HG03064 (cell line): Measurements from ENCODE around the gene RABL6.

ENCODE experiments used
- ATAC-seq: cut with Tn5 transposase; IDR thresholded peaks from one replicate; pipeline ENCODE4 v1.9.1; 2021; ENCODE audit warnings: low read depth; ENCODE audit not compliant: unreplicated experiment

Gene RABL6

GRCh38 chr9:136814725-136815421 is 7.1 kb downstream of the RABL6 start:
- ATAC-seq, result no peak

GRCh38 chr9:136815422-136815782 is 7.7 kb downstream of the RABL6 start:
- ATAC-seq, result no peak

DNA sequence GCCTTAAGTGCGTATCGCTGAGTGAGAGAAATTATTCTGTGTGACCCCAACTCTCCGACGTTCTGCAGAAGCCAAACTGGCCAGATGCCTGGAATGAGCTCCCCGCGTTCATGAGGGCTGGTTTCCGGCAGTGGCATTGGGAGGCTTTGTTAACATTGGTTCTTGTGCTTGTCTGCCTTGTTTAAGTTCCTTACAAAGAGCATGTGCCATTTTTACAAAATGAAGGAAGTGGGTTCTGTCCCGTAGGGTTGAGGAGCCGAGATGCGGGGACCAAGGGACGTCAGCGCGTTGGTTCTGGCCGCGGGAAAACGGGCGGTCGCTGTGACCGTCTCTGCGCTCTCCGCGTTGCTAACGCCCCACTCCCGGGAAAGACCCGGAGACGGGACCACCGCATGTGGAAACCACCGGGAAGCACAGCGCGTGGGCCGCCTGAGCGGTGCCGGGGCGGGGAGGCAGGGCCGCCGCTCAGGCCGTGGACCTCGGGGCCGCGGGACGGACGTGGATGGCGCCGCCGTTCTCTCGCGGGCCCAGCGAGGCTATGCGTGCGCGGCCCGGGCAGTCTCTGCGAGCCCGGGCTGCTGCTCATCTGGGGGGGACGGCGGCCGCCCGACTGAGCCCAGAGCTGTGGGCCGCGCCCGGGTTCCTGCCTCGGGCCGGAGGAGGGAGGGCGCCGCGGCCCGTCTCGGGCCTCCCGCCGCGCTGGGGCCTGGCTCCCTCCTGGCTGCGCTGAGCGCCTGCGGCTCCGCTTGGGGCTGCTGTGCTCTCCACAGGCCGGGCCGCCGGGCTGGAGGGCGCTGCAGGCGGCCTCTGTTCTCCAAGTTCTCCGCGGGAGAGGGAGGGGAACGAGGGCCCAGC is 13.4 kb downstream of the RABL6 start:
- no peak for ATAC-seq

- ATAC-seq, result no peak
These were observed 14.2 kb downstream of the RABL6 start for GRCh38 chr9:136821826-136822544.

DNA sequence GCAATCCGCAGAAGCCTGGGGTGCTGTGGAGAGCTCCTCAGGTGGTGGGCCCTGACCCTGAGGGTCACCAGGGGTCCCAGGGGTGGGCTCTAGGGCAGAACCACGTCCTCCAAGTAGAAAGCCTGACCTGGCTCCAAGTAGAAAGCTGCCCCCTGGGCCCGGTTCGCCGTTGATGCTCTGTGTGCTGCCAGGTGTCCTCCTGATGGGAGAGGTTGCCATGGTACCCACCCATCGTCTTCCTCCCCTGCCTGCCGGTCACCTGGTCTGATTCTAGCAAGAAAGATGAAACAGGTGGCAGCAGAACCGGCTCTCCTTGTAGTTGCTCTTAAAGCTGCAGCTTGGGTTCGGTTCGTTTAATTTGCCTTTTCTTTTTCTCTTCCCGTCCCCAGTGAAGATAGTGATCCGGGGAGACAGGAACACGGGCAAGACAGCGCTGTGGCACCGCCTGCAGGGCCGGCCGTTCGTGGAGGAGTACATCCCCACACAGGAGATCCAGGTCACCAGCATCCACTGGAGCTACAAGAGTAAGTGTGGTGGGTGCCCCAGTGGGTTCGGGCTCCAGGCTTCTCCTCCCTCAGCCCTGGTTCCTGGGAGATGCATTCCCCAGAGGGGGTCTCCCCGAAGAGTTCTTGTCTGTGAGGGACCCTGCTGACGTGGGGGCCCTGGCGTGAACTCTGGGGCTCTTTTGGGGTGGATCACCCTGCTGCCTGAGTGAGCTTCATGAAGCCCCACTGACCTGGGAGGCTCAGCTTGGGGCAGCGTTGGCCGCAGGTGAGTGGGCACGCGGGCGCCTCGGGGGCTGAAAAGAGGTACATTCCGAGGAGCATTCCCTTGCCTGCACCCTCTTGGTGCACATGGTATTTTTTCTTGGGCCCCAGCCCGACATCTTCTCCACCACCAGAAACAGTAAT is 15.6 kb downstream of the RABL6 start:
- no peak for ATAC-seq

GRCh38 chr9:136824496-136825225 is 16.9 kb downstream of the RABL6 start:
- ATAC-seq, result no peak

DNA sequence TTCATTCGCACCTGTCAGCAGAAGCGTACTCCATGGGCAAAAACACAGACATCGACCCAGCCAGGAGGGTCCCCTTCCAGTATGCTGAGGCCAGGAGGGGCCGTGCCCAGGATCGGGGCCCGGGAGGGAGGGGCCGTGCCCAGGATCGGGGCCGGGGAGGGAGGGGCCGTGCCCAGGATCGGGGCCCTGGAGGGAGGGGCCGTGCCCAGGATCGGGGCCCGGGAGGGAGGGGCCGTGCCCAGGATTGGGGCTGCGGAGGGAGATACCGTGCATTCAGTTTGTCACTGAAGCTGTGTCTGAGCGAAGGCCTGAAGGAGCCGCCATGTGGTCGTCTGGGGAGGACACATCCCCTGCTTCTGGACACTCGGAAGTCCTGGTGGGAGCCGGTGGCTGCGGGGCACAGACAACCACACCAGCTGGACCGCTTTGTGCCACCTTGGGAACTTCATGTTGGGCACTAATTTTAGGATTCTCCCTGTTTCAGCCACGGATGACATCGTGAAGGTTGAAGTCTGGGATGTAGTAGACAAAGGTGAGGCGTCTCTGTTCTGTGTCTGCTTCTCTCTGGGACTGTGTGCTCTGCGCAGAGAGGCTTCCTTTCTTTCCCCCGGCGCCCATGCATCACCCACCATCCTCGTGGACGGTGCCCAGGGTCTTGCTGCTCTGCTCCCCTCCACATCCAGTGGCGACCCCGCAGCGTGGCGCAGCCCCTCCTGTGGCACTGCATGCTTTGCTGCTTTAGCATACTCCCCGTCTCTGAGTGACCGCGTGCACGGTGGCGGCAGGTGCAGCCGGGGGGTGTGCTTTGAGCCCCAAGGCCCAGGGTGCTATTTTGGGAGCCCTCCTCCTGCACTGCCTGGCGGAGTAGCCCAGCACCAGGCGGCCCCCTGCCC is 17.8 kb downstream of the RABL6 start:
- no peak for ATAC-seq

DNA sequence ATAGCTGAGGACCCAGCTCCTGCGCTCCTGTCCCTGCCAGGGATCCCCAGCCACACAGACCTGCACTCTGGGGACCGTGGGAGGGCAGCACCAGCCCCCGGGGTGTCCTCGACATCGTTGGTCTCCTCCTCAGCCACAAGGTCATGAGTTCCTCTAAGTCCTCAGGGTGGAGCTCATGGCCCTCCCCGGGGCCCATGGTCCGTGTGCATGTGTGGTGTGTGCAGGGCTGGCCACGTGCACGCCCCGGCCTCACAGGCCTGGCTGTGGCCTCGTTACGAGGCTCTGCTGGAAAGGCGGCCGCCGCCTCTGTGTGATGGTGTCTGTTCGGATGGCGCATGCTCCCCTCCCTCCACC is 18.4 kb downstream of the RABL6 start:
- ATAC-seq, result no peak

- no peak for ATAC-seq
These were observed 19.2 kb downstream of the RABL6 start for GRCh38 chr9:136826703-136827582.

- ATAC-seq, result no peak
These were observed 20.2 kb downstream of the RABL6 start for GRCh38 chr9:136827794-136828473.

- no peak for ATAC-seq
These were observed 20.9 kb downstream of the RABL6 start for GRCh38 chr9:136828474-136829140.

GRCh38 chr9:136829412-136829811 is 21.7 kb downstream of the RABL6 start:
- no peak for ATAC-seq

DNA sequence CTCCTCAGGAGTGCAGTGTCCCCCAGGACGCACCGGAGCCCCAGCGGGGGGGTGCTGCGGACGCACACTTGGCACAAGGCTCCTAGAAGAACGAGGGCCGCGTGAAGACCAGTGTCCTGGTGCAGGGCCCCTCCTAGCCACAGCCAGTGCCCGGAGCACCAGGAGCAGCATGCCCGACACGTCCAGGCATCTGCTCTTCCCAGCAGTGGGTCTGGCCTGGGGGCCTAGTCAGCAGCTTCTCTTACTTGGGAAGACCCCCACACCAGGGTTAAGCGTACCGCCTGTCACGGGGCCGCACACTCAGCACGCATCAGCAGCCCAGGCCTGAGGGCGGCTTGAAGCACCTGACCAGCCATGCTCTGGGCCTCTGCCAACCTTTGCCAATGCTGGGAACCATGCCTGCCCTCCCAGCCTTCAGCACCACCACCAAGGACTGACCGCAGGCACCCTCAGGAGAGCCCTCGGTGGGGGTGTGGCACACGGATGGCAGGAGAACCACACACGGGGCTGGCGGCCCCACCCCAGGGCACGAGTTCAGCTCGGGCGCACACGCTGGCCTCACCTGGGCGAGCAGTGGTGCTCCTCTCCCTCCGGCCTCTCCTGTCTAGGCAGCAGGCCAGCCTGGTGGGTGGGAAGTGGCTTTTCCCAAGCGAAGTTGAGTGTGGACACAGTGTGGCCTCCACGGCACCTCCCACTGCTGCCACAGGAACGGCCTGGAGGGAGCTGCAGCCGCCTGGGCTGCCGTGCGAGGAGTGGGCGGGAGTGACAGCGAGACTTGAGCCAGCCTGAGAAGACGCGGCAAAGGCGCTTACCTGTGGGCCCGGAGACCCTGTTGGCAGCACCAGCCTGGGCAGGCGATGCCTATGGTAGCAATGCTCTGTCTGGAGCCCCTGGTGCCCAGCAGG is 22.5 kb downstream of the RABL6 start:
- no peak for ATAC-seq

GRCh38 chr9:136831002-136831719 is 23.4 kb downstream of the RABL6 start:
- no peak for ATAC-seq

GRCh38 chr9:136831720-136832104 is 24.0 kb downstream of the RABL6 start:
- no peak for ATAC-seq
